B cell (primary cell): ENCODE measurements around the gene RBP2. TPM values are rescaled to one million over a fixed set of nuclear protein-coding genes. Genes with fewer than 3 reads are reported as not detected.

Experiments used
- ATAC-seq: fragments of 200-7000 bp; cut with Tn5 transposase; one replicate; pipeline ENCODE4 v1.10.0; 2021; ENCODE audit warnings: low read depth, mild to moderate bottlenecking, moderate number of reproducible peaks, moderate library complexity
- CTCF ChIA-PET: fragments of 350-600 bp; sonication (Branson Sonifier 250); formaldehyde crosslinking; loops from one replicate; lab custom pipeline; 2021; ENCODE audit warnings: antibody characterized with exemption, inconsistent platforms; lab: Charles Lee
- POLR2A ChIA-PET: fragments of 350-600 bp; sonication (Branson Sonifier 250); formaldehyde crosslinking; loops from one replicate; lab custom pipeline; 2021; ENCODE audit warnings: antibody characterized with exemption; lab: Charles Lee
- DNase-seq: peaks from one replicate; pipeline ENCODE4 v3.0.0; 2013
- H2AFZ ChIP-seq: 2 replicates; pipeline ENCODE4 v1.6.1; 2012; ENCODE audit warnings: mild to moderate bottlenecking, low read depth, low read length; ENCODE audit not compliant: insufficient read depth, poor library complexity, severe bottlenecking
- H3K27ac ChIP-seq, 2 donors: 1 replicate in 1 of 2; 2 replicates in 1 of 2; pipeline ENCODE4 v1.5.1; 2012 to 2013; ENCODE audit warnings: low read length in 2 of 2, mild to moderate bottlenecking in 2 of 2, moderate library complexity in 1 of 2
- H3K27me3 ChIP-seq, 4 experiments: fragments of 200-600 bp in 1 of 4; sonication (generic) in 1 of 4; replicated peaks in 1 of 4; 1 replicate in 2 of 4; 2 replicates in 2 of 4; pipeline versions ENCODE4 v1.6.1 to v1.7.0; 2013 to 2016; ENCODE audit warnings: low read length in 3 of 4, mild to moderate bottlenecking in 2 of 4, mixed read lengths in 1 of 4, moderate library complexity in 1 of 4; ENCODE audit not compliant: insufficient read depth in 4 of 4, control insufficient read depth in 3 of 4; ENCODE audit errors: control extremely low read depth in 1 of 4
- H3K36me3 ChIP-seq, 2 experiments: replicated peaks in 1 of 2; 1 replicate in 1 of 2; 2 replicates in 1 of 2; pipeline versions ENCODE4 v1.6.1 to v1.7.1; 2013; ENCODE audit warnings: low read length in 1 of 2; ENCODE audit not compliant: insufficient read depth in 2 of 2, control insufficient read depth in 1 of 2; ENCODE audit errors: control extremely low read depth in 1 of 2, extremely low read depth in 1 of 2
- H3K4me1 ChIP-seq, 2 donors: fragments of 200-600 bp in 1 of 2; sonication (generic) in 1 of 2; 1 replicate in 1 of 2; 2 replicates in 1 of 2; pipeline versions ENCODE4 v1.5.1 to v1.6.1; 2013 to 2017; ENCODE audit warnings: low read length in 2 of 2; ENCODE audit not compliant: control insufficient read depth in 2 of 2, insufficient read depth in 2 of 2
- H3K4me2 ChIP-seq: replicated peaks from 2 replicates; pipeline ENCODE3; 2012; ENCODE audit warnings: mild to moderate bottlenecking, low read depth, low read length; ENCODE audit not compliant: poor library complexity, severe bottlenecking
- H3K4me3 ChIP-seq, 5 experiments: fragments of 200-600 bp in 1 of 5; sonication (generic) in 1 of 5; 1 replicate in 3 of 5; 2 replicates in 2 of 5; pipeline versions ENCODE4 v1.5.1 to v1.7.0; 2011 to 2016; ENCODE audit warnings: low read length in 4 of 5, mild to moderate bottlenecking in 4 of 5, low read depth in 2 of 5, control low read depth in 1 of 5, moderate library complexity in 1 of 5; ENCODE audit not compliant: insufficient read depth in 1 of 5; ENCODE audit errors: control extremely low read depth in 1 of 5, extremely low read depth in 1 of 5
- H3K79me2 ChIP-seq: fragments of 200-600 bp; sonication (generic); one replicate; pipeline ENCODE4 v1.6.0; 2016; ENCODE audit warnings: low read length; ENCODE audit not compliant: control insufficient read depth, insufficient read depth
- H3K9ac ChIP-seq: fragments of 200-600 bp; sonication (generic); 2 replicates; pipeline ENCODE4 v1.6.1; 2017; ENCODE audit warnings: mild to moderate bottlenecking, low read length, moderate library complexity
- H3K9me3 ChIP-seq, 3 donors: one replicate each; pipeline versions ENCODE4 v1.6.1 to v1.7.1; 2013; ENCODE audit warnings: low read length in 2 of 3; ENCODE audit not compliant: control insufficient read depth in 2 of 3, insufficient read depth in 1 of 3; ENCODE audit errors: control extremely low read depth in 1 of 3
- H4K20me1 ChIP-seq: 2 replicates; pipeline ENCODE4 v1.6.0; 2012; ENCODE audit warnings: mild to moderate bottlenecking, low read length; ENCODE audit not compliant: insufficient read depth, control insufficient read depth, poor library complexity, severe bottlenecking
- H3K27ac Mint-ChIP-seq: one replicate; pipeline ENCODE4 v1.8.0; 2021; ENCODE audit warnings: mixed read lengths
- H3K27me3 Mint-ChIP-seq: one replicate; pipeline ENCODE4 v1.8.0; 2021; ENCODE audit warnings: mixed read lengths
- H3K4me1 Mint-ChIP-seq: one replicate; pipeline ENCODE4 v1.8.0; 2021; ENCODE audit warnings: mixed read lengths
- H3K4me3 Mint-ChIP-seq: one replicate; pipeline ENCODE4 v1.8.0; 2021; ENCODE audit warnings: mixed read lengths
- H3K9me3 Mint-ChIP-seq: one replicate; pipeline ENCODE4 v1.8.0; 2022; ENCODE audit warnings: mixed read lengths; ENCODE audit not compliant: insufficient read depth
- EZH2 ChIP-seq: IDR thresholded peaks from 2 replicates; pipeline ENCODE4 v1.6.1; 2012; ENCODE audit warnings: borderline replicate concordance, low read depth, mild to moderate bottlenecking, moderate library complexity, low read length; ENCODE audit not compliant: insufficient read depth, poor library complexity, severe bottlenecking
- WGBS: methylation state at CpG from one replicate; pipeline ENCODE4 v1.1.5; 2013; ENCODE audit warnings: missing lambda C conversion rate; ENCODE audit not compliant: insufficient coverage; 5-methylcytosine and 5-hydroxymethylcytosine counted together
- intact Hi-C: fragments of 100-400 bp; cut with micrococcal nuclease; formaldehyde crosslinking; loops from one replicate; pipeline ENCODE4 v1.10.0; 2022
- polyA plus RNA-seq: library from polyadenylated mRNA; depleted of rRNA; stranded (reverse); fragments of >200 nt; gene quantifications from 2 replicates; pipeline ENCODE4 v1.2.3, GENCODE V29; 2012
- total RNA-seq, 2 donors: library from RNA; stranded (reverse); fragments of 120-200 nt in 1 of 2; gene quantifications; 1 replicate in 1 of 2; 2 replicates in 1 of 2; pipeline versions ENCODE4 v1.2.3 to v1.2.4, GENCODE V29; 2013 to 2022
- TF ChIP-seq, protein P1 (sequence below): fragments of 200-600 bp; IDR thresholded peaks from one replicate; pipeline ENCODE4 v1.8.0; 2022; ENCODE audit warnings: antibody characterized with exemption, mild to moderate bottlenecking

The RBP2 gene
- total and polyA plus RNA-seq, 2 donors (not counting 1 experiment from before 2014, with no cell fraction given) = not detected

DNA sequence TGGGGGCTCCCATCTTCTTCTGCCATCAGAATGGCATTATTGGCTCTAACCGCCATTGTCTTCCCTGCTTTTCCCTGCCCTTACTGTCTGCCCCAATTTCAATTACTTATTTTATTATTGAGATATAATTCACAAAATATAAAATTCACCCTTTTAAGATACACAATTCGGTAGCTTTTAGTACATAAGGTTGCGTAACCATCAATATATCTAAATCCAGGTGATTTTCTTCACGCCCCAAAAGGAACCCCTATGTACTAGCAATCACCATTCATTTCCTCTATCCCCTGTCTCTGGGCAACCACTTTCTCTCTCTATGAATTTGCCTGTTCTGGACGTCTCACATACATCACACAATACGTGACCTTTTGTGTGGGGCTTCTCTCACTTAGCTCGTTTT lies 18.0 kb downstream of the RBP2 start:
- H2AFZ ChIP-seq = no peak overlapping the region
- TF ChIP-seq, protein P1, sequence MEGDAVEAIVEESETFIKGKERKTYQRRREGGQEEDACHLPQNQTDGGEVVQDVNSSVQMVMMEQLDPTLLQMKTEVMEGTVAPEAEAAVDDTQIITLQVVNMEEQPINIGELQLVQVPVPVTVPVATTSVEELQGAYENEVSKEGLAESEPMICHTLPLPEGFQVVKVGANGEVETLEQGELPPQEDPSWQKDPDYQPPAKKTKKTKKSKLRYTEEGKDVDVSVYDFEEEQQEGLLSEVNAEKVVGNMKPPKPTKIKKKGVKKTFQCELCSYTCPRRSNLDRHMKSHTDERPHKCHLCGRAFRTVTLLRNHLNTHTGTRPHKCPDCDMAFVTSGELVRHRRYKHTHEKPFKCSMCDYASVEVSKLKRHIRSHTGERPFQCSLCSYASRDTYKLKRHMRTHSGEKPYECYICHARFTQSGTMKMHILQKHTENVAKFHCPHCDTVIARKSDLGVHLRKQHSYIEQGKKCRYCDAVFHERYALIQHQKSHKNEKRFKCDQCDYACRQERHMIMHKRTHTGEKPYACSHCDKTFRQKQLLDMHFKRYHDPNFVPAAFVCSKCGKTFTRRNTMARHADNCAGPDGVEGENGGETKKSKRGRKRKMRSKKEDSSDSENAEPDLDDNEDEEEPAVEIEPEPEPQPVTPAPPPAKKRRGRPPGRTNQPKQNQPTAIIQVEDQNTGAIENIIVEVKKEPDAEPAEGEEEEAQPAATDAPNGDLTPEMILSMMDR = no peak
- no peak for TF ChIP-seq EZH2
- Mint-ChIP-seq H3K4me1 (no peaks in the 10 kb centered on the region), H3K27me3 (no peaks in the 10 kb centered on the region), H3K4me3 (no peak overlapping the region), H3K27ac (no peak overlapping the region), H3K9me3 (no peaks in the 10 kb centered on the region)
- no peak overlapping the region for H3K9ac ChIP-seq
- no peak overlapping the region for H3K4me2 ChIP-seq
- H3K27me3 ChIP-seq = no peaks in the 10 kb centered on the region
- no peak overlapping the region for H3K4me3 ChIP-seq
- no peaks in the 10 kb centered on the region for H3K4me1 ChIP-seq
- H3K27ac ChIP-seq = no peak overlapping the region
- CTCF ChIA-PET = no interaction called here
- H4K20me1 ChIP-seq = no peaks in the 10 kb centered on the region
- H3K36me3 ChIP-seq = no peaks in the 10 kb centered on the region
- no peak for ATAC-seq
- WGBS = 77% methylated on average over 6 of the region's 7 CpGs
- no peak for DNase-seq
- POLR2A ChIA-PET = no interaction called here
- intact Hi-C loops = no loop called here
- H3K9me3 ChIP-seq = no peaks in the 10 kb centered on the region
- H3K79me2 ChIP-seq = no peaks in the 10 kb centered on the region

- Histone ChIP-seq H3K79me2 (no peaks in the 10 kb centered on the region), H3K27me3 (no peaks in the 10 kb centered on the region), H2AFZ (no peak overlapping the region), H3K4me1 (no peaks in the 10 kb centered on the region), H3K27ac (no peak overlapping the region), H4K20me1 (no peaks in the 10 kb centered on the region), H3K36me3 (no peaks in the 10 kb centered on the region), H3K9me3 (no peaks in the 10 kb centered on the region), H3K4me3 (no peak overlapping the region), H3K4me2 (no peak overlapping the region), H3K9ac (no peak overlapping the region)
- ChIA-PET POLR2A (no interaction called here), CTCF (no interaction called here)
- no peaks in the 10 kb centered on the region for H3K9me3 Mint-ChIP-seq
- ATAC-seq (no peak), DNase-seq (no peak)
- intact Hi-C loops = no loop called here
- H3K27me3 Mint-ChIP-seq = no peaks in the 10 kb centered on the region
- no peak overlapping the region for H3K4me3 Mint-ChIP-seq
- no peak for TF ChIP-seq EZH2
- TF ChIP-seq, protein P1 = no peak
- no peaks in the 10 kb centered on the region for H3K4me1 Mint-ChIP-seq
- no peak overlapping the region for H3K27ac Mint-ChIP-seq
- WGBS = no CpG with 5 or more reads among the region's 3 CpGs
Observed at GRCh38 chr3:139457066-139457465, 19.2 kb downstream of the RBP2 start.
